NCI-H1436 (cell line): ENCODE measurements around the gene TBX4.

Experiments
- DNase-seq: peaks from one replicate; lab custom pipeline; 2025; lab: John Stamatoyannopoulos, UW

The TBX4 gene

GRCh38 chr17:61452301-61453290 is at the start of gene TBX4:
Gene TBX4 (plus strand): TSS chr17:61452422. CDS start chr17:61456491, 4,069 bp downstream.
- DNase-seq: no peak

GRCh38 chr17:61402978-61403800 is 49.0 kb upstream of the TBX4 start:
- peak; percentile 91 for DNase-seq

- DNase-seq: peak; percentile 23
Measured at GRCh38 chr17:61403801-61404662, 48.2 kb upstream of the TBX4 start.

- no peak for DNase-seq
Measured at GRCh38 chr17:61404663-61404912, 47.6 kb upstream of the TBX4 start.

GRCh38 chr17:61404913-61405685 is 47.1 kb upstream of the TBX4 start:
- no peak for DNase-seq

- no peak for DNase-seq
Measured at GRCh38 chr17:61405686-61406536, 46.3 kb upstream of the TBX4 start.

GRCh38 chr17:61406537-61406845 is 45.7 kb upstream of the TBX4 start:
- DNase-seq: no peak

GRCh38 chr17:61406971-61407911 is 45.0 kb upstream of the TBX4 start:
- no peak for DNase-seq

GRCh38 chr17:61408151-61409041 is 43.8 kb upstream of the TBX4 start:
- no peak for DNase-seq

- peak; percentile 45 for DNase-seq
Measured at GRCh38 chr17:61409301-61410112, 42.7 kb upstream of the TBX4 start.

GRCh38 chr17:61410141-61411010 is 41.8 kb upstream of the TBX4 start:
- peak; percentile 80 for DNase-seq

- no peak for DNase-seq
Measured at GRCh38 chr17:61411011-61411260, 41.3 kb upstream of the TBX4 start.

GRCh38 chr17:61411261-61412142 is 40.7 kb upstream of the TBX4 start:
- DNase-seq: peak; percentile 71

- DNase-seq: peak; percentile 84
Measured at GRCh38 chr17:61412143-61412859, 39.9 kb upstream of the TBX4 start.
